GM19023 (cell line): Measurements from ENCODE around the gene PLEKHN1.
"Not testable (repeated sequence)": the region's sequence is repeated elsewhere in the genome, so short reads cannot be mapped to it uniquely, and the experiment has no call there.

Source experiments
- ATAC-seq: cut with Tn5 transposase; IDR thresholded peaks from one replicate; pipeline ENCODE4 v1.9.1; 2021; ENCODE audit warnings: mild to moderate bottlenecking, moderate library complexity; ENCODE audit not compliant: unreplicated experiment

Gene PLEKHN1

GRCh38 chr1:973459-974292 is 7.4 kb downstream of the PLEKHN1 start:
- no peak for ATAC-seq

- no peak for ATAC-seq
Measured at GRCh38 chr1:974293-974640, 8.0 kb downstream of the PLEKHN1 start.

GRCh38 chr1:974687-975328 is 8.5 kb downstream of the PLEKHN1 start:
- no peak for ATAC-seq

- no peak for ATAC-seq
Measured at GRCh38 chr1:975365-975764, 9.1 kb downstream of the PLEKHN1 start.

GRCh38 chr1:975896-976683 is 9.8 kb downstream of the PLEKHN1 start:
- ATAC-seq: no peak

- not testable (repeated sequence) for ATAC-seq
Measured at GRCh38 chr1:976791-977190, 10.5 kb downstream of the PLEKHN1 start.

- no peak for ATAC-seq
Measured at GRCh38 chr1:978069-978834, 12.0 kb downstream of the PLEKHN1 start.

GRCh38 chr1:978835-979743 is 12.8 kb downstream of the PLEKHN1 start:
- no peak for ATAC-seq

GRCh38 chr1:979744-980072 is 13.4 kb downstream of the PLEKHN1 start:
- ATAC-seq: no peak

- no peak for ATAC-seq
Measured at GRCh38 chr1:980137-980571, 13.9 kb downstream of the PLEKHN1 start.

- ATAC-seq: no peak
Measured at GRCh38 chr1:980602-981395, 14.5 kb downstream of the PLEKHN1 start.

GRCh38 chr1:981491-981954 is 15.2 kb downstream of the PLEKHN1 start:
- ATAC-seq: no peak

GRCh38 chr1:981955-982558 is 15.8 kb downstream of the PLEKHN1 start, which contains the start of gene PERM1:
TSS of gene PERM1 (minus strand) at chr1:982093. CDS start at chr1:981029, 1,064 bp downstream.
- ATAC-seq: no peak

GRCh38 chr1:982765-983436 is 16.6 kb downstream of the PLEKHN1 start:
- ATAC-seq: no peak

- ATAC-seq: no peak
Measured at GRCh38 chr1:983798-984475, 17.7 kb downstream of the PLEKHN1 start.

- ATAC-seq: no peak
Measured at GRCh38 chr1:984476-984814, 18.2 kb downstream of the PLEKHN1 start.

GRCh38 chr1:985126-985525 is 18.8 kb downstream of the PLEKHN1 start:
- ATAC-seq: no peak

- ATAC-seq: not testable (repeated sequence)
Measured at GRCh38 chr1:988061-988460, 21.8 kb downstream of the PLEKHN1 start.
